GM12878 (cell line): ENCODE measurements around the gene OR4E1. TPM values are rescaled to one million over a fixed set of nuclear protein-coding genes. Genes with fewer than 3 reads are reported as not detected.
"Not testable (repeated sequence)": the region's sequence is repeated elsewhere in the genome, so short reads cannot be mapped to it uniquely, and the experiment has no call there.

Experiments used
- ATAC-seq: fragments of 200-7000 bp; cut with Tn5 transposase; 3 replicates; pipeline ENCODE4 v1.9.1; 2020; ENCODE audit warnings: mild to moderate bottlenecking, moderate library complexity
- BruUV-seq: library from RNA; stranded (reverse); fragments of 400-500 nt; replicated peaks from 2 replicates; lab custom pipeline; 2021; lab: Mats Ljungman, UMichigan
- CTCF ChIA-PET: fragments of 300-600 bp; sonication (Branson Sonifier 250); formaldehyde crosslinking; extraction: SDS; loops from one replicate; lab custom pipeline; 2021; ENCODE audit warnings: inconsistent platforms; lab: Yijun Ruan, JAX
- POLR2A ChIA-PET: fragments of 350-600 bp; formaldehyde crosslinking; extraction: SDS; loops from one replicate; lab custom pipeline; 2021; ENCODE audit warnings: inconsistent platforms; lab: Charles Lee
- RAD21 ChIA-PET: fragments of 300-600 bp; sonication (Branson Sonifier 250); formaldehyde crosslinking; loops from one replicate; lab custom pipeline; 2023; ENCODE audit warnings: antibody characterized with exemption; ENCODE audit not compliant: unreplicated experiment; lab: Charles Lee
- SMC1A ChIA-PET: fragments of 300-600 bp; sonication (Branson Sonifier 250); formaldehyde crosslinking; loops from one replicate; lab custom pipeline; 2023; ENCODE audit not compliant: unreplicated experiment, uncharacterized antibody; lab: Charles Lee
- DNase-seq: peaks from one replicate; pipeline ENCODE4 v3.0.0-alpha.2; 2011; ENCODE audit warnings: low read depth, low spot score
- FAIRE-seq: peaks from 3 replicates; lab custom pipeline; 2011; peaks lifted over from hg19 to GRCh38; lab: Jason Lieb, UNC
- H2AFZ ChIP-seq: 2 replicates; pipeline ENCODE4 v1.6.0; 2011; ENCODE audit warnings: low read depth, low read length, control low read depth; ENCODE audit not compliant: control insufficient read depth
- H3K27ac ChIP-seq: 2 replicates; pipeline ENCODE4 v1.5.1; 2011; ENCODE audit warnings: control low read depth; ENCODE audit not compliant: control insufficient read depth, insufficient read depth
- H3K27me3 ChIP-seq, 2 experiments: replicated peaks in 1 of 2; 2 replicates each; pipeline versions ENCODE4 v1.6.0 to v1.6.1; 2011; ENCODE audit warnings: low read length in 1 of 2; ENCODE audit not compliant: control insufficient read depth in 2 of 2, insufficient read depth in 2 of 2
- H3K36me3 ChIP-seq, 2 experiments: 2 replicates each; pipeline ENCODE4 v1.5.1; 2011; ENCODE audit warnings: low read length in 1 of 2; ENCODE audit not compliant: control insufficient read depth in 2 of 2, insufficient read depth in 2 of 2
- H3K4me1 ChIP-seq: 2 replicates; pipeline ENCODE4 v1.6.1; 2011; ENCODE audit warnings: mild to moderate bottlenecking, low read length, moderate library complexity, mixed read lengths; ENCODE audit not compliant: control insufficient read depth, insufficient read depth
- H3K4me2 ChIP-seq: 2 replicates; pipeline ENCODE4 v1.6.0; 2011; ENCODE audit warnings: control low read depth; ENCODE audit not compliant: control insufficient read depth, insufficient read depth
- H3K4me3 ChIP-seq: fragments of 200-600 bp; sonication (generic); 2 replicates; pipeline ENCODE4 v1.5.1; 2016
- H3K79me2 ChIP-seq: 2 replicates; pipeline ENCODE4 v1.6.0; 2011; ENCODE audit warnings: low read length; ENCODE audit not compliant: control insufficient read depth, insufficient read depth
- H3K9ac ChIP-seq: 2 replicates; pipeline ENCODE4 v1.8.0; 2011; ENCODE audit warnings: low read length, control low read depth, mixed read lengths; ENCODE audit not compliant: control insufficient read depth, insufficient read depth
- H3K9me3 ChIP-seq: replicated peaks from 3 replicates; pipeline ENCODE4 v1.5.1; 2011; ENCODE audit warnings: mild to moderate bottlenecking, low read length; ENCODE audit not compliant: control insufficient read depth, insufficient read depth
- H4K20me1 ChIP-seq: 2 replicates; pipeline ENCODE4 v1.6.0; 2011; ENCODE audit not compliant: control insufficient read depth, insufficient read depth
- BRCA1 ChIP-seq: IDR thresholded peaks from 2 replicates; pipeline ENCODE4 v1.6.1; 2011; ENCODE audit warnings: low read depth, low read length, improper control_type of control experiment
- CHD4 ChIP-seq: fragments of 200-600 bp; sonication (generic); IDR thresholded peaks from 2 replicates; pipeline ENCODE4 v1.6.1; 2016; ENCODE audit warnings: mild to moderate bottlenecking
- DPF2 ChIP-seq: fragments of 450-650 bp; IDR thresholded peaks from 2 replicates; pipeline ENCODE4 v1.6.1; 2017; ENCODE audit warnings: mild to moderate bottlenecking
- ETV6 ChIP-seq, 2 experiments: fragments of 450-650 bp in 1 of 2; IDR thresholded peaks in 1 of 2; conservative IDR thresholded peaks in 1 of 2; 2 replicates each; pipeline ENCODE4 v1.6.1; 2014; ENCODE audit warnings: antibody characterized with exemption in 1 of 2, borderline replicate concordance in 1 of 2, low read depth in 1 of 2, mild to moderate bottlenecking in 1 of 2, moderate library complexity in 1 of 2
- HDAC6 ChIP-seq: fragments of 200-600 bp; sonication (generic); IDR thresholded peaks from one replicate; pipeline ENCODE4 v1.8.0; 2017; ENCODE audit warnings: antibody characterized with exemption; ENCODE audit not compliant: unreplicated experiment
- KDM1A ChIP-seq: fragments of 200-600 bp; sonication (generic); IDR thresholded peaks from 2 replicates; pipeline ENCODE4 v1.6.1; 2016; ENCODE audit warnings: borderline replicate concordance
- NBN ChIP-seq: fragments of 450-650 bp; IDR thresholded peaks from 2 replicates; pipeline ENCODE4 v1.6.1; 2016
- NFXL1 ChIP-seq: fragments of 450-650 bp; IDR thresholded peaks from 2 replicates; pipeline ENCODE4 v1.6.1; 2017; ENCODE audit warnings: antibody characterized with exemption, mild to moderate bottlenecking, borderline replicate concordance
- NFYA ChIP-seq: IDR thresholded peaks from 2 replicates; pipeline ENCODE4 v1.6.1; 2011; ENCODE audit warnings: low read depth, mild to moderate bottlenecking, low read length, improper control_type of control experiment, borderline replicate concordance
- POLR2A ChIP-seq: IDR thresholded peaks from 2 replicates; pipeline ENCODE4 v1.6.1; 2011; ENCODE audit warnings: low read depth, mild to moderate bottlenecking, low read length
- RAD51 ChIP-seq: fragments of 450-650 bp; IDR thresholded peaks from 2 replicates; pipeline ENCODE4 v1.6.1; 2016; ENCODE audit warnings: moderate library complexity, mild to moderate bottlenecking, inconsistent platforms
- RFX5 ChIP-seq: IDR thresholded peaks from 2 replicates; pipeline ENCODE4 v1.6.1; 2011; ENCODE audit warnings: low read depth, low read length, improper control_type of control experiment
- SIX5 ChIP-seq: IDR thresholded peaks from 2 replicates; pipeline ENCODE4 v1.6.1; 2011; ENCODE audit warnings: mild to moderate bottlenecking, low read depth, low read length, moderate library complexity; ENCODE audit not compliant: severe bottlenecking
- SMARCA5 ChIP-seq: fragments of 450-650 bp; IDR thresholded peaks from 2 replicates; pipeline ENCODE4 v1.6.1; 2017; ENCODE audit warnings: mild to moderate bottlenecking
- SPI1 ChIP-seq: IDR thresholded peaks from 2 replicates; pipeline ENCODE4 v1.6.1; 2011; ENCODE audit warnings: low read depth, mild to moderate bottlenecking, low read length, moderate library complexity, borderline replicate concordance; ENCODE audit not compliant: insufficient read depth
- SRF ChIP-seq, 2 experiments: IDR thresholded peaks; 2 replicates each; pipeline ENCODE4 v1.6.1; 2011; ENCODE audit warnings: low read depth in 2 of 2, low read length in 2 of 2, mild to moderate bottlenecking in 1 of 2, moderate library complexity in 1 of 2
- YBX1 ChIP-seq: fragments of 450-650 bp; IDR thresholded peaks from 2 replicates; pipeline ENCODE4 v1.6.1; 2016; ENCODE audit warnings: antibody characterized with exemption
- WGBS: methylation state at CpG from one replicate; pipeline ENCODE4 v1.1.6; 2016; ENCODE audit warnings: low lambda C conversion rate; ENCODE audit not compliant: insufficient replicate concordance, insufficient coverage; ENCODE audit errors: missing lambda C conversion rate; 5-methylcytosine and 5-hydroxymethylcytosine counted together
- in situ Hi-C: fragments of 300-500 bp; cut with MboI; formaldehyde crosslinking; loops from 9 replicates; pipeline ENCODE4 v1.14.3; 2018; ENCODE audit warnings: mixed read lengths
- intact Hi-C: fragments of 100-400 bp; cut with micrococcal nuclease; formaldehyde crosslinking; loops from one replicate; pipeline ENCODE4 v1.14.2; 2022; ENCODE audit not compliant: unreplicated experiment
- polyA plus RNA-seq, 11 experiments: library from polyadenylated mRNA; depleted of rRNA in 4 of 11; unstranded in 6 of 11; stranded (reverse) in 5 of 11; fragments of >200 nt; fragmentation: Nextera tagmentation in 4 of 11; fragmentation: Illumina TruSeq in 1 of 11; extraction: Ambion mirVana in 4 of 11; extraction: Trizol in 1 of 11; gene quantifications; 1 replicate in 1 of 11; 2 replicates in 10 of 11; pipeline versions ENCODE4 v1.2.1 to v1.2.3, GENCODE V29; 2011 to 2016; ENCODE audit warnings: inconsistent platforms in 2 of 11, missing spikeins in 2 of 11, low read depth in 1 of 11
- total RNA-seq, 4 experiments: library from RNA; depleted of rRNA in 3 of 4; stranded (reverse); fragments of >200 nt in 3 of 4; fragmentation: Illumina TruSeq in 1 of 4; extraction: Trizol in 1 of 4; gene quantifications; 2 replicates each; pipeline versions ENCODE4 v1.2.1 to v1.2.3, GENCODE V29; 2013 to 2021
- TF ChIP-seq, protein P1 (sequence below): IDR thresholded peaks from 2 replicates; pipeline ENCODE4 v1.6.1; 2012; ENCODE audit warnings: low read length, inconsistent platforms
- TF ChIP-seq, protein P2 (sequence below): IDR thresholded peaks from 2 replicates; pipeline ENCODE4 v1.6.1; 2011; ENCODE audit warnings: low read depth, mild to moderate bottlenecking, low read length, moderate library complexity, borderline replicate concordance; ENCODE audit errors: extremely low read depth

The OR4E1 gene
- total and polyA plus RNA-seq, 10 of the 15 experiments (the other 5 are each of a cell fraction or from before 2014, with no cell fraction given) = not detected

GRCh38 chr14:21699551-21699950 is 25.9 kb upstream of the OR4E1 start:
- DNase-seq = no peak
- no peaks in the 10 kb centered on the region for H3K9me3 ChIP-seq
- H4K20me1 ChIP-seq = no peaks in the 10 kb centered on the region
- POLR2A ChIA-PET = no interaction called here
- intact Hi-C loops = no loop called here
- CTCF ChIA-PET = no interaction called here
- TF ChIP-seq SRF (IDR thresholded peaks at IDR 0.05; ENCODE audit: low read depth in 2 of 2, low read length in 2 of 2) = no peak
- no peak for TF ChIP-seq HDAC6
- no peak for TF ChIP-seq RFX5
- TF ChIP-seq BRCA1 = no peak
- TF ChIP-seq SPI1 = no peak
- no peak for TF ChIP-seq CHD4
- no peak for TF ChIP-seq NBN
- TF ChIP-seq NFXL1 = no peak
- no peak for TF ChIP-seq SIX5
- TF ChIP-seq POLR2A = no peak
- TF ChIP-seq, protein P1, sequence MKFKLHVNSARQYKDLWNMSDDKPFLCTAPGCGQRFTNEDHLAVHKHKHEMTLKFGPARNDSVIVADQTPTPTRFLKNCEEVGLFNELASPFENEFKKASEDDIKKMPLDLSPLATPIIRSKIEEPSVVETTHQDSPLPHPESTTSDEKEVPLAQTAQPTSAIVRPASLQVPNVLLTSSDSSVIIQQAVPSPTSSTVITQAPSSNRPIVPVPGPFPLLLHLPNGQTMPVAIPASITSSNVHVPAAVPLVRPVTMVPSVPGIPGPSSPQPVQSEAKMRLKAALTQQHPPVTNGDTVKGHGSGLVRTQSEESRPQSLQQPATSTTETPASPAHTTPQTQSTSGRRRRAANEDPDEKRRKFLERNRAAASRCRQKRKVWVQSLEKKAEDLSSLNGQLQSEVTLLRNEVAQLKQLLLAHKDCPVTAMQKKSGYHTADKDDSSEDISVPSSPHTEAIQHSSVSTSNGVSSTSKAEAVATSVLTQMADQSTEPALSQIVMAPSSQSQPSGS = no peak
- no peak for TF ChIP-seq YBX1
- TF ChIP-seq NFYA = no peak
- no peak for TF ChIP-seq DPF2
- TF ChIP-seq RAD51 = no peak
- TF ChIP-seq, protein P2, sequence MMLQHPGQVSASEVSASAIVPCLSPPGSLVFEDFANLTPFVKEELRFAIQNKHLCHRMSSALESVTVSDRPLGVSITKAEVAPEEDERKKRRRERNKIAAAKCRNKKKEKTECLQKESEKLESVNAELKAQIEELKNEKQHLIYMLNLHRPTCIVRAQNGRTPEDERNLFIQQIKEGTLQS = no peak
- no peak for TF ChIP-seq SMARCA5
- no peak for TF ChIP-seq KDM1A
- no peak for TF ChIP-seq ETV6 (conservative IDR thresholded peaks at IDR 0.05 in 1 of 2, IDR thresholded peaks at IDR 0.05 in 1 of 2; ENCODE audit: borderline replicate concordance in 1 of 2, low read depth in 1 of 2)
- TF ChIP-seq, all 136 proteins: peak for 0
- BruUV-seq = no TSS peak
- ATAC-seq (no peak), FAIRE-seq (no peak)
- Histone ChIP-seq H3K4me1 (no peaks in the 10 kb centered on the region), H3K4me2 (no peak overlapping the region), H3K9ac (no peak overlapping the region), H3K79me2 (no peaks in the 10 kb centered on the region), H3K27ac (no peak overlapping the region), H3K4me3 (no peak overlapping the region), H3K36me3 (no peaks in the 10 kb centered on the region), H2AFZ (no peak overlapping the region), H3K27me3 (no peaks in the 10 kb centered on the region)
- 0% methylated on average over 2 of the region's 2 CpGs for WGBS
- RAD21 ChIA-PET = no interaction called here
- in situ Hi-C loops = no loop called here
- SMC1A ChIA-PET = no interaction called here

DNA sequence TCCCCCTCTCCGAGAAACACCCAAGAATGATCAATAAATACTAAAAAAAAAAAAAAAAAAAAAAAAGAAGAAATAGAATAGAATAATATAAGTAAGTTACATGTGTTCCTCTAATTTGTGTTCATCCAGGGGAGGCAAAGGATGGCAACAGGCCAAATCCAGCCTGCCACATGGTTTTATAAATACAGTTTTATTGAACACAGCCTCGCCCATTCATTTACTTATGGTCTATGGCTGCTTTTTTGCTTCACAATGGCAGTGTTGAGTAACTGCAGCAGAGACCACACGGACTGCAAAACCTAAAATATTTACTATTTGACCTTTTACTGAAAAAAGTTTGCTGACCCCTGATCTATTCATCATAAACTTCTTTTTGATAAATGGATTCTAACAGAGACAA is 24.9 kb upstream of the OR4E1 start:
- CTCF ChIA-PET, H3K27me3 ChIP-seq, RAD21 ChIA-PET, H3K4me3 ChIP-seq, in situ Hi-C loops, ATAC-seq, H3K79me2 ChIP-seq, FAIRE-seq, H4K20me1 ChIP-seq, H3K36me3 ChIP-seq, SMC1A ChIA-PET, POLR2A ChIA-PET, H3K4me2 ChIP-seq, H3K4me1 ChIP-seq, intact Hi-C loops, H2AFZ ChIP-seq, BruUV-seq, DNase-seq, H3K9me3 ChIP-seq, H3K9ac ChIP-seq, H3K27ac ChIP-seq: not testable (repeated sequence)
- 0% methylated on average over 2 of the region's 3 CpGs for WGBS
